ENCODE results near the gene TFPI. TPM values are rescaled to one million over a fixed set of nuclear protein-coding genes. Genes with fewer than 3 reads are reported as not detected.

TFPI gene
- total and polyA plus RNA-seq, 2 donors (not counting 3 experiments of a cell fraction or from before 2014, with no cell fraction given), result 177 to 286 TPM

DNA sequence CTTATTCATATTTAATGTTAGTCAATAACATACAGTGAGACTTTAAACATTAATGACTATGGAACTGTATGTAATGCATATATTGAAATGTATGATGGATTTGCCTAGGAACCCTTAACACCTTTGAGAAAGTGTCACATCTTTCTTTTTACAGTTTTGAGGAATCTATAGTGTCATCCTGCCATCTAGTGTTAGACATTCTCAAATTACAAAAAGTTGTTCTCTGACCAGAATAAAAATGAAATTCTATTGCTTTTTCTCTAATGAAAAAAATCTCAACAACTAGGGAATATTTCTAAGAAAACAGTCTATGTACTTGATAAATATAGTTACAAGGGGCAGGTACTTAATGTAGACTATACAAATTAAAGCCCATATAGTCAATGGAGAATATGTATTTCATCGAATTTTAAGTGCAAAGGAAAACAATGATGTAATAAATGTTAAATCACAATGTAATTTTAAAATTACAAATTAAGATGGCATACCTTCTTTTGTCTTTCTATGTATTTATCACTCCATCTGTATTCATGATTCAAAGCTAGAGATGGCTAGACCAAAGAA is 101.1 kb downstream of the TFPI start:
- DNase-seq (ENCODE audit: low read depth, low spot score), result peak; percentile 68
- peaks cover 6% of the 10 kb centered on the region for H3K4me1 ChIP-seq (ENCODE audit: control insufficient read depth, extremely low read depth, insufficient read depth, low read length)
- no peaks in the 10 kb centered on the region for H3K9me1 ChIP-seq (replicated peaks; ENCODE audit: control insufficient read depth, extremely low read depth, insufficient read depth, low read length)
- dilution Hi-C loops (cut with MboI; ENCODE audit: extremely low pct_ligation_motif_present, low sequenced_read_pairs) (no loop called here), intact Hi-C loops (cut with micrococcal nuclease) (loop anchor here (1.0 to 10.0 kb wide), 7 partner anchors 315 to 948 kb away; partner anchors contain the start of gene FAM171B)
- H4K20me1 ChIP-seq (replicated peaks; ENCODE audit: control insufficient read depth, extremely low read depth, insufficient read depth, low read length), result no peaks in the 10 kb centered on the region
- H3K4me3 ChIP-seq (replicated peaks in 1 of 3; ENCODE audit: insufficient read depth in 1 of 3, low read depth in 1 of 3, low read length in 3 of 3), result no peak overlapping the region
- no peak overlapping the region for H3K9ac ChIP-seq (replicated peaks; ENCODE audit: extremely low read depth, insufficient read depth, low read length)
- FAIRE-seq, result peak; percentile 69
- no peaks in the 10 kb centered on the region for H3K27me3 ChIP-seq (ENCODE audit: control insufficient read depth in 2 of 2, insufficient read depth in 2 of 2, low read length in 2 of 2)
- POLR2A ChIA-PET, result no interaction called here
- CTCF ChIA-PET, result interaction anchor here (0.6 to 5.1 kb wide), 19 partner anchors 9 to 949 kb away, joined by 3 to 92 read pairs (median 4); no protein-coding TSS in a partner anchor
- BruUV-seq (replicated peaks), result no TSS peak
- no peaks in the 10 kb centered on the region for H3K9me3 ChIP-seq (replicated peaks; ENCODE audit: control insufficient read depth, insufficient read depth, low read length)
- no peak overlapping the region for H2AFZ ChIP-seq (ENCODE audit: low read depth, low read length)
- TF ChIP-seq, protein P1, sequence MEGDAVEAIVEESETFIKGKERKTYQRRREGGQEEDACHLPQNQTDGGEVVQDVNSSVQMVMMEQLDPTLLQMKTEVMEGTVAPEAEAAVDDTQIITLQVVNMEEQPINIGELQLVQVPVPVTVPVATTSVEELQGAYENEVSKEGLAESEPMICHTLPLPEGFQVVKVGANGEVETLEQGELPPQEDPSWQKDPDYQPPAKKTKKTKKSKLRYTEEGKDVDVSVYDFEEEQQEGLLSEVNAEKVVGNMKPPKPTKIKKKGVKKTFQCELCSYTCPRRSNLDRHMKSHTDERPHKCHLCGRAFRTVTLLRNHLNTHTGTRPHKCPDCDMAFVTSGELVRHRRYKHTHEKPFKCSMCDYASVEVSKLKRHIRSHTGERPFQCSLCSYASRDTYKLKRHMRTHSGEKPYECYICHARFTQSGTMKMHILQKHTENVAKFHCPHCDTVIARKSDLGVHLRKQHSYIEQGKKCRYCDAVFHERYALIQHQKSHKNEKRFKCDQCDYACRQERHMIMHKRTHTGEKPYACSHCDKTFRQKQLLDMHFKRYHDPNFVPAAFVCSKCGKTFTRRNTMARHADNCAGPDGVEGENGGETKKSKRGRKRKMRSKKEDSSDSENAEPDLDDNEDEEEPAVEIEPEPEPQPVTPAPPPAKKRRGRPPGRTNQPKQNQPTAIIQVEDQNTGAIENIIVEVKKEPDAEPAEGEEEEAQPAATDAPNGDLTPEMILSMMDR (IDR thresholded peaks at IDR 0.05; ENCODE audit: extremely low read depth in 1 of 2, insufficient read depth in 1 of 2, low read depth in 1 of 2, low read length in 2 of 2), result peak; percentile 10 to 12
- TF ChIP-seq, protein P2, sequence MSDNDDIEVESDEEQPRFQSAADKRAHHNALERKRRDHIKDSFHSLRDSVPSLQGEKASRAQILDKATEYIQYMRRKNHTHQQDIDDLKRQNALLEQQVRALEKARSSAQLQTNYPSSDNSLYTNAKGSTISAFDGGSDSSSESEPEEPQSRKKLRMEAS (IDR thresholded peaks at IDR 0.05; ENCODE audit: insufficient read depth, insufficient read length), result no peak
- no peak overlapping the region for H3K27ac ChIP-seq (ENCODE audit: insufficient read depth, low read depth, low read length)
- no peaks in the 10 kb centered on the region for H3K36me3 ChIP-seq (ENCODE audit: control insufficient read depth in 2 of 2, extremely low read depth in 1 of 2, insufficient read depth in 2 of 2, low read length in 2 of 2)
- H3K79me2 ChIP-seq (ENCODE audit: control insufficient read depth, insufficient read depth, low read length), result no peaks in the 10 kb centered on the region
- no peak overlapping the region for H3K4me2 ChIP-seq (ENCODE audit: insufficient read depth, low read length)

DNA sequence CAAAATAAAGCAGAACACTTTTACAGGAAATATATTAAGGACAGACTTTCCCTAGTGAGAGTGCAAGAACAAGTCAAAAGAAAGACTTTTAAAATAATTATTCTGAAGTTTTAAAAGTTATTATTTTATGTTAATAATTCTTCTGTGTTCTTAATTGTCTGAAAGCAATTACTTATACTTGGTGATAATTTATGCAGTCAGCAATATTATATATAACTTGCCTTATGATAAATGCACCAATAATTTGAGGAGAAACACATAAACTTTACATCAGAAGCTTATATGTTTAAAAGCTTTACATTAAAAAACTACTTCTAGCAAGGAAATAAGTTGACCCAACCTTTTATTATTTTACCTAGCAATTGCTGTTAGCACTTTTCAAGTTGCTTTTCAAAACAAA is 102.7 kb downstream of the TFPI start:
- intact Hi-C loops (cut with micrococcal nuclease), result loop anchor here (10.0 kb wide), 3 partner anchors 757 to 947 kb away; partner anchors contain the start of gene FAM171B
- H3K9me3 ChIP-seq (replicated peaks; ENCODE audit: control insufficient read depth, insufficient read depth, low read length), result no peaks in the 10 kb centered on the region
- H3K4me1 ChIP-seq (ENCODE audit: control insufficient read depth, extremely low read depth, insufficient read depth, low read length), result peaks cover 6% of the 10 kb centered on the region

More for the DNA sequence above, 102.7 kb downstream of the TFPI start:
- BruUV-seq (replicated peaks), result no TSS peak
- Histone ChIP-seq H3K27me3 (ENCODE audit: control insufficient read depth in 2 of 2, insufficient read depth in 2 of 2, low read length in 2 of 2) (no peaks in the 10 kb centered on the region), H3K9me1 (replicated peaks; ENCODE audit: control insufficient read depth, extremely low read depth, insufficient read depth, low read length) (no peaks in the 10 kb centered on the region), H3K4me3 (replicated peaks in 1 of 3; ENCODE audit: insufficient read depth in 1 of 3, low read depth in 1 of 3, low read length in 3 of 3) (no peak overlapping the region), H2AFZ (ENCODE audit: low read depth, low read length) (no peak overlapping the region), H3K4me2 (ENCODE audit: insufficient read depth, low read length) (no peak overlapping the region), H3K79me2 (ENCODE audit: control insufficient read depth, insufficient read depth, low read length) (peaks cover 15% of the 10 kb centered on the region), H3K27ac (ENCODE audit: insufficient read depth, low read depth, low read length) (no peak overlapping the region), H4K20me1 (replicated peaks; ENCODE audit: control insufficient read depth, extremely low read depth, insufficient read depth, low read length) (no peaks in the 10 kb centered on the region), H3K9ac (replicated peaks; ENCODE audit: extremely low read depth, insufficient read depth, low read length) (no peak overlapping the region), H3K36me3 (ENCODE audit: control insufficient read depth in 2 of 2, extremely low read depth in 1 of 2, insufficient read depth in 2 of 2, low read length in 2 of 2) (no peaks in the 10 kb centered on the region)
- ChIA-PET CTCF (interaction anchor here (0.9 to 5.1 kb wide), 4 partner anchors 154 to 588 kb away, joined by 3 to 92 read pairs (median 6); no protein-coding TSS in a partner anchor), POLR2A (no interaction called here)
- TF ChIP-seq GATA2 (IDR thresholded peaks at IDR 0.05; ENCODE audit: insufficient read depth, insufficient read length, low read depth, low read length), result no peak
- TF ChIP-seq, protein P1 (IDR thresholded peaks at IDR 0.05; ENCODE audit: extremely low read depth in 1 of 2, insufficient read depth in 1 of 2, low read depth in 1 of 2, low read length in 2 of 2), result no peak
- TF ChIP-seq POLR2AphosphoS5 (IDR thresholded peaks at IDR 0.05; ENCODE audit: insufficient read depth, low read depth, low read length), result no peak
- TF ChIP-seq FOS (IDR thresholded peaks at IDR 0.05; ENCODE audit: borderline replicate concordance, insufficient read depth, low read length), result no peak
- no peak for TF ChIP-seq MYC (IDR thresholded peaks at IDR 0.05; ENCODE audit: low read depth, low read length)
- no peak for TF ChIP-seq EZH2 (IDR thresholded peaks at IDR 0.05; ENCODE audit: borderline replicate concordance, low read depth, low read length, severe bottlenecking)
- TF ChIP-seq POLR2A (IDR thresholded peaks at IDR 0.05; ENCODE audit: low read depth, low read length), result no peak
- TF ChIP-seq JUN (IDR thresholded peaks at IDR 0.05; ENCODE audit: borderline replicate concordance, insufficient read depth, insufficient read length, low read depth), result no peak
- TF ChIP-seq, protein P2 (IDR thresholded peaks at IDR 0.05; ENCODE audit: insufficient read depth, insufficient read length), result no peak
- dilution Hi-C loops (cut with MboI; ENCODE audit: extremely low pct_ligation_motif_present, low sequenced_read_pairs), result no loop called here
- no peak for DNase-seq (ENCODE audit: low read depth, low spot score)
- no peak for FAIRE-seq
